Stimulated activated naive B cell treated with anti-CD40 and anti-IgM and Interleukin-4, amounts not matched to agents 10 μg/mL and 1 μg/mL and 100 μg/mL, for 72 hours (primary cell): ENCODE data around the gene CLPTM1L.
"Not testable (repeated sequence)": the region's sequence is repeated elsewhere in the genome, so short reads cannot be mapped to it uniquely, and the experiment has no call there.

Source experiments
- ATAC-seq, 2 donors: fragments of 150-1000 bp; cut with Tn5 transposase; replicated peaks; 2 replicates each; pipeline ENCODE4 v1.10.0; 2021; ENCODE audit warnings: moderate library complexity in 1 of 2
- DNase-seq: peaks from one replicate; pipeline ENCODE4 v3.0.0; 2021
- H3K27ac Mint-ChIP-seq: one replicate; pipeline ENCODE4 v1.8.0; 2022; ENCODE audit warnings: mild to moderate bottlenecking, mixed read lengths
- H3K27me3 Mint-ChIP-seq, 2 donors: one replicate each; pipeline ENCODE4 v1.8.0; 2022; ENCODE audit warnings: mixed read lengths in 2 of 2
- H3K36me3 Mint-ChIP-seq, 2 donors: one replicate each; pipeline ENCODE4 v1.8.0; 2022; ENCODE audit warnings: mixed read lengths in 2 of 2, mild to moderate bottlenecking in 1 of 2
- H3K4me1 Mint-ChIP-seq, 2 donors: one replicate each; pipeline ENCODE4 v1.8.0; 2022; ENCODE audit warnings: mixed read lengths in 2 of 2, mild to moderate bottlenecking in 1 of 2
- H3K4me3 Mint-ChIP-seq, 2 donors: one replicate each; pipeline ENCODE4 v1.8.0; 2022; ENCODE audit warnings: mild to moderate bottlenecking in 2 of 2, mixed read lengths in 2 of 2, moderate library complexity in 1 of 2
- H3K9me3 Mint-ChIP-seq, 2 donors: one replicate each; pipeline ENCODE4 v1.8.0; 2022; ENCODE audit warnings: mixed read lengths in 2 of 2, mild to moderate bottlenecking in 1 of 2

The CLPTM1L gene

DNA sequence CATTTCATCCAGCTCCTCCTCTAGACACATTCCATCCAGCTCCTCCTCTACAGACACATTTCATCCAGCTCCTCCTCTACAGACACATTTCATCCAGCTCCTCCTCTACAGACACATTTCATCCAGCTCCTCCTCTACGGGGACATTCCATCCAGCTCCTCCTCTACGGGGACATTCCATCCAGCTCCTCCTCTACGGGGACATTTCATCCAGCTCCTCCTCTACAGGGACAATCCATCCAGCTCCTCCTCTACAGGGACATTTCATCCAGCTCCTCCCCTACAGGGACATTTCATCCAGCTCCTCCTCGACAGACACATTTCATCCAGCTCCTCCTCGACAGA lies 18.4 kb downstream of the CLPTM1L start:
- H3K4me3 Mint-ChIP-seq, DNase-seq, H3K27ac Mint-ChIP-seq, ATAC-seq, H3K9me3 Mint-ChIP-seq, H3K27me3 Mint-ChIP-seq, H3K4me1 Mint-ChIP-seq: not testable (repeated sequence)
- peaks cover 43 to 46% of the 10 kb centered on the region in 2 donors for H3K36me3 Mint-ChIP-seq

DNA sequence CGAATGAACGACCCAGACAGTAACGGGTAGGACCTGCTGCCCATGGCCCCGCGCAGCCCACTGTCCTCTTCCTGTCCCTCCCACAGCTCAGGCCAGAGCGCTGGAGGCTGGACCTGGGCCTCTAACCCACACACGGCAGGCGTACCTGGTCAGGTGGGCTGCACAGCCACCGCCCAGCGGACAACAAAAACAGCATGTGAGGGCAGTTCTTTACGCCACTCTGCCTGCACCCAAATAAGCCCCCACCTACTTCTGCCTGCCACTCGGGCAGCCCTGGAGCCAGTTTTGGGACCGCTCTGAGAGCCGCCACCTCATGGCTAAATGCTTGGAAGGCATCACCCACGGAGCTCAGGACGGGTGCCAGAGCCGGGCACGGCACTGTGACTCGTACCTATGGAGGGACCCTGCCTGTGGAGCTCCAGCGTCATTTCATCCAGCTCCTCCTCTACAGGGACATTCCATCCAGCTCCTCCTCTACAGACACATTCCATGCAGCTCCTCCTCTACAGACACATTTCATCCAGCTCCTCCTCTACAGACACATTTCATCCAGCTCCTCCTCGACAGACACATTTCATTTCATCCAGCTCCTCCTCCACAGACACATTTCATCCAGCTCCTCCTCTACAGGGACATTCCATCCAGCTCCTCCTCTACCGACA lies 18.9 kb downstream of the CLPTM1L start:
- Mint-ChIP-seq H3K27ac (no peak overlapping the region), H3K4me1 (peaks cover 9% of the 10 kb centered on the region in 2 donors), H3K27me3 (no peaks in the 10 kb centered on the region), H3K9me3 (no peaks in the 10 kb centered on the region), H3K36me3 (peaks cover 46 to 49% of the 10 kb centered on the region in 2 donors), H3K4me3 (no peak overlapping the region)
- DNase-seq (no peak), ATAC-seq (no peak)

DNA sequence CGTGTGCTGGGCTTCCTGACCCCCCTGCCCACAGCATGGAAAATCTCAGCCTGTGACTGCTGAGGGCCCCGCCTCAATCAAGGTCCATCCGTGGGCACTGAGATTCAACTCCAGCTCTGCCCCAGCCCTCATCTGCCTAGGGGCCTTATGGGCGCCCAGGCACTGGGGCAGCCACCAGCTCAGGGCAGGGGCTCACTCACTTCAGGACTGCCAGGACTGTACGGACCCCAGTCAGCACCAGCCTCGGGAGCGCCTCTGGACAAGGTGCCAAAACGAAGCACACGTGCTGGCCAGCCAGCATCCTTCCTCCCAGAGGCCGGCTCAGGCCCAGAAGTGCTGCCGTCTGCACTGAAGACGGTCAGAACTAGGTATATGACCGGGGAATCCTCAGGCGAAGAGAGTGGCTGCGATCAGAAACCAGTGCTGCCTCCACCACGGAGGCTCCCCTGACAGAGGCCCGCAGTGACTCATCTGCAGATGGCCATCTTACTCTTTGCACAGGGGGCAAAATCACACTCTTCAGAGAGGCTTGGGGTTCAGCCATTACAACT lies 19.6 kb downstream of the CLPTM1L start:
- no peak for DNase-seq
- H3K9me3 Mint-ChIP-seq = no peaks in the 10 kb centered on the region
- no peak overlapping the region for H3K4me3 Mint-ChIP-seq
- H3K4me1 Mint-ChIP-seq = peaks cover 9% of the 10 kb centered on the region in 2 donors
- ATAC-seq = no peak
- H3K27ac Mint-ChIP-seq = no peak overlapping the region
- peaks cover 44 to 52% of the 10 kb centered on the region in 2 donors for H3K36me3 Mint-ChIP-seq
- no peaks in the 10 kb centered on the region for H3K27me3 Mint-ChIP-seq

- no peak overlapping the region for H3K27ac Mint-ChIP-seq
- no peaks in the 10 kb centered on the region for H3K9me3 Mint-ChIP-seq
- H3K4me1 Mint-ChIP-seq = peaks cover 9% of the 10 kb centered on the region in 2 donors
- no peak for ATAC-seq
- no peak for DNase-seq
- H3K4me3 Mint-ChIP-seq = no peak overlapping the region
- H3K27me3 Mint-ChIP-seq = no peaks in the 10 kb centered on the region
- H3K36me3 Mint-ChIP-seq = peaks cover 44 to 55% of the 10 kb centered on the region in 2 donors
Measured at GRCh38 chr5:1324719-1325190, 20.1 kb downstream of the CLPTM1L start.

DNA sequence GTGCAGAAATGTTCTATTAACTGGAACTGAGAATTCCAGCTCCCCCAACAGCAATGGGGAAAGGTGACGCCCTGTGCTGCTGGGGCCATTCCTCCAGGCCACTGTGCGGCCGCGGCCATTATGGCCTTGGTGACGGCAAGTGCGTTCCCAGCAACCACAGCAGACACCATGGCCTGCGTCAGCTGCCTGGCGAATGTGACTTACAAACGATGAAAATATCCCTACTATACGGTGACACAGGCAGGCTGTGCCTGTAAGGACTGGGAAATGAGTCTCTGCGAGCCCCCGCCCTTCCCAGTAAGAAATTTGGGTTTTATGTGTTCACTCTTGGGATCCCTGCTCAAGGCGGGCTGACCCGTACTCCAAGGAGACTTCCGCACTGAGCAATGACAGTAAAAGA lies 20.6 kb downstream of the CLPTM1L start:
- H3K27me3 Mint-ChIP-seq = no peaks in the 10 kb centered on the region
- no peak overlapping the region for H3K4me3 Mint-ChIP-seq
- no peaks in the 10 kb centered on the region for H3K9me3 Mint-ChIP-seq

DNA sequence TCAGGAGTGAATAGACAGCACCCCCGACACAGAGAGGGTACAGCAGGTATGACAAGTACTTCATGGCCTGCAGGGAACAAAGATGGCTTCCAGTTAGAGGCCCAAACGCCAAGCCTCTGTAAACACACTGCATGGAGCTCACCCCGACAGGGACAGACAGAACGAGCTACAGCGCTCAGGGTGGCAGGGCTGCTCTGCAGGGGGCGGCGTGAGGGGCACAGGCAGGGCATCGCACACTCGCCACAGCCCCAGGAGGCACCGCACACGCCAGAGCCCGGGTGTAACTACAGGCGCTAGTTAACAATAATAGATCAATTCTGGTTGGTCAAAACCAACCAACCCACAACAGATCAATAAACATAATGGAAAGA lies 21.1 kb downstream of the CLPTM1L start:
- Mint-ChIP-seq H3K36me3 (peaks cover 47 to 62% of the 10 kb centered on the region in 2 donors), H3K4me1 (peaks cover 6 to 8% of the 10 kb centered on the region in 2 donors), H3K27me3 (no peaks in the 10 kb centered on the region), H3K9me3 (no peaks in the 10 kb centered on the region), H3K27ac (no peak overlapping the region), H3K4me3 (no peak overlapping the region)
- ATAC-seq = no peak
- no peak for DNase-seq

More for the DNA sequence above, 20.6 kb downstream of the CLPTM1L start:
- ATAC-seq = no peak
- no peak for DNase-seq
- peaks cover 9% of the 10 kb centered on the region in 2 donors for H3K4me1 Mint-ChIP-seq
- H3K36me3 Mint-ChIP-seq = peaks cover 44 to 60% of the 10 kb centered on the region in 2 donors
- H3K27ac Mint-ChIP-seq = no peak overlapping the region

DNA sequence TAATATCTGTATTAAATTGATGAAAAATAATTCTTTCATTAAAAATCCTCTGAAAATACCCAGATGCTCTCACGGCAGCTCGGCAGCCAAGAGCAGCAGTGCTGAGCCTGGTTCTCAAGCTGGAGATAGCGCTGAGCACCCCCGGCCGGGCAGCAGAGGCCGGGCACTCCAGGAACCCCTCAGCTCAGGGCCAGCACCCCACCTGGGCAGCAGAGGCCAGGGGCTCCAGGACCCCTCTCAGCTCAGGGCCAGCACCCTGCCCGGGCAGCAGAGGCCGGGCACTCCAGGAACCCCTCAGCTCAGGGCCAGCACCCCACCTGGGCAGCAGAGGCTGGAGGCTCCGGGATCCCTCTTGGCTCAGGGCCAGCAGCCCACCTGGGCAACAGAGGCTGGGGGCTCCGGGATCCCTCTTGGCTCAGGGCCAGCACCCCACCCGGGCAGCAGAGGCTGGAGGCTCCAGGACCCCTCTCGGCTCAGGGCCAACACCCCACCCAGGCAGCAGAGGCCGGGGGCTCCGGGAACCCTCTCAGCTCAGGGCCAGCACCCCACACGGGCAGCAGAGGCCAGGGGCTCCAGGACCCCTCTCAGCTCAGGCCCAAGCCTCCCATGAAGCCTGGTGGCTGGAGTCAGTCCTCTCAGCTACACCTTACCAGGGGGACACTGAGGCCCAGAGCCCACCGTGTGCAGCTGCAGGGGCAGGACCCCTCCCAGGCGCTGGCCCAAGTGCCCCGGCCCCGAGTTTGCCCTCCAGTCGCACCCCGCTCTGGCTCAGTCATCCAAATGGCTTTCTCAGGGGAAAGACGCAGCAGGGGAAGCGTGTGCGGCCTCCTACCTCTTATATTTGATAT lies 21.7 kb downstream of the CLPTM1L start:
- Mint-ChIP-seq H3K4me3 (no peak overlapping the region), H3K4me1 (peaks cover 0 to 4% of the 10 kb centered on the region in 2 donors), H3K27ac (no peak overlapping the region), H3K9me3 (no peaks in the 10 kb centered on the region), H3K36me3 (peaks cover 51 to 62% of the 10 kb centered on the region in 2 donors), H3K27me3 (no peaks in the 10 kb centered on the region)
- no peak for ATAC-seq
- no peak for DNase-seq

DNA sequence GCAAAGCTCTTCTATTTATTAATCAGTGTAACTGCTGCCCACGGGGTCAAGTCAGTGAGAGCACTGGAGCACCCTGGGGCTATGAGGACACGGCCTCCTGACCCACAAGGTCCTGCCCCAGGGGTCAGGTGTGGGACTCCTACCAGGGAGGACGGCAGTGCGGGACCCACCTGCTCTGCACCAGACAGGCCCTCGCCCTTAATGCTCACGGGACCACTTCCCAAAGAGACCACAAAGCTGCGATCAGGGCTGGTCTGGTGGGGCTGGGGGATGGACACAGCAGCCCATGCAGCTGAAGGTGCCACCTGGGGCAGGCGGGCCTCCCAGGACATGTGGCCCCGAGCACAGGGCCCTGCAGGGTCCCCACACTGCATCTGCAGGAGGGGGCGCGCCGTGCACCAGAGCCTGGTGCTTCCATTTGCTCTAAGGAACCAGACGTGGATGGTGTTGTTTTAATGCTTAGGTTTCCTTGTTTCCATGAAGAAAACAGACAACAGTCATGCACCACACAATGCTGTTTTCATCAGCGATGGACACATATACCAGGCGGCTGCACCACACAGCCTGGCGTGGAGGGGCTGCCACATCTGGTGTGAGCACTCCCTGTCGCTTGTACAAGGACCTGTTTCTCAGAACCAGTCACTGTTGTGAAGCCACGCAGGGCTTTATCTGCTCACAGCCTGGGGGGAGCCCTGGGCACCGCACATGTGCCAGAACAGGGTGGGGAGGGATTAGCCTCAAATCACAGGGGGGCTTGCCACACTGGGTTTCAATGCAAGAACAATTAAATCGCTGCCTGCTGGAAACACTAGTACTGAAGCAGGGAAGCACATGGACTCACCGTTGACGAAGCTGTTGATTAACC lies 22.6 kb downstream of the CLPTM1L start:
- DNase-seq = no peak
- H3K27me3 Mint-ChIP-seq = no peaks in the 10 kb centered on the region
- no peak for ATAC-seq
- peaks cover 2 to 4% of the 10 kb centered on the region in 2 donors for H3K4me1 Mint-ChIP-seq
- H3K4me3 Mint-ChIP-seq = no peak overlapping the region
- no peak overlapping the region for H3K27ac Mint-ChIP-seq
- H3K36me3 Mint-ChIP-seq = peaks cover 52 to 63% of the 10 kb centered on the region in 2 donors
- no peaks in the 10 kb centered on the region for H3K9me3 Mint-ChIP-seq

DNA sequence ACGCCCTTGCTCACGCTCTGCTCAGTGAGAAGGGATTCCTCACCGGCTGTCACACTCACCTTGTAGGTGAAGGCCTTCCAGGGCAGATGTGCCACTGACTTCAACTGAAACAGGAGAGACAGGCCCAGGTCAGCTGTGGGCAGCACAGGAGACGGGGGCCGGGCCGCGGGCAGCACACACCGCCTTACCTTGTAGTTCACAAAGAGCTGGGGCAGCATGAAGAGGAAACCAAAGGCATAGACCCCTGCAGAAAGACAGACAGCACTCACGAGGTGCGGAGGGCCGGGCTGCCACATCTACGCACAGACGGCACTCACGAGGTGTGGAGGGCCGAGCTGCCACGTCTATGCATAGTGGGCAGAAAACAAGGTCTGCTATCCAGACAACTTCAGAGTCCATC lies 23.3 kb downstream of the CLPTM1L start:
- Mint-ChIP-seq H3K27ac (no peak overlapping the region), H3K4me3 (no peak overlapping the region), H3K4me1 (peaks cover 7 to 11% of the 10 kb centered on the region in 2 donors), H3K27me3 (no peaks in the 10 kb centered on the region), H3K9me3 (no peaks in the 10 kb centered on the region), H3K36me3 (peaks cover 47 to 63% of the 10 kb centered on the region in 2 donors)
- ATAC-seq (no peak), DNase-seq (no peak)

- Mint-ChIP-seq H3K4me1 (peaks cover 13 to 20% of the 10 kb centered on the region in 2 donors), H3K36me3 (peaks cover 40 to 55% of the 10 kb centered on the region in 2 donors), H3K27ac (no peak overlapping the region), H3K4me3 (no peak overlapping the region), H3K27me3 (no peaks in the 10 kb centered on the region), H3K9me3 (no peaks in the 10 kb centered on the region)
- DNase-seq (no peak), ATAC-seq (no peak)
Measured at GRCh38 chr5:1320436-1321344, 24.2 kb downstream of the CLPTM1L start.

GRCh38 chr5:1319436-1320256 lies 25.3 kb downstream of the CLPTM1L start:
- Mint-ChIP-seq H3K36me3 (peaks cover 39 to 54% of the 10 kb centered on the region in 2 donors), H3K4me3 (no peak overlapping the region), H3K9me3 (no peaks in the 10 kb centered on the region), H3K27ac (no peak overlapping the region), H3K27me3 (no peaks in the 10 kb centered on the region), H3K4me1 (peaks cover 21 to 30% of the 10 kb centered on the region in 2 donors)
- ATAC-seq (no peak), DNase-seq (no peak)

GRCh38 chr5:1318659-1319251 lies 26.1 kb downstream of the CLPTM1L start:
- H3K9me3 Mint-ChIP-seq = no peaks in the 10 kb centered on the region
- peaks cover 28 to 38% of the 10 kb centered on the region in 2 donors for H3K4me1 Mint-ChIP-seq

More at GRCh38 chr5:1318659-1319251, 26.1 kb downstream of the CLPTM1L start:
- peaks cover 37 to 52% of the 10 kb centered on the region in 2 donors for H3K36me3 Mint-ChIP-seq
- peaks cover 0 to 6% of the 10 kb centered on the region in 2 donors for H3K27me3 Mint-ChIP-seq
- no peak overlapping the region for H3K4me3 Mint-ChIP-seq
- no peak for DNase-seq
- H3K27ac Mint-ChIP-seq = peak overlapping the region; percentile 84
- no peak for ATAC-seq
